Activated T-cell treated with anti-CD3 and anti-CD28 coated beads for 24 hours (primary cell): ENCODE results near the gene CALN1.
"Not testable (repeated sequence)": the region's sequence is repeated elsewhere in the genome, so short reads cannot be mapped to it uniquely, and the experiment has no call there.

Experiments used
- DNase-seq: peaks from one replicate; pipeline ENCODE4 v3.0.0-alpha.2; 2020; ENCODE audit warnings: low read depth

Gene CALN1

DNA sequence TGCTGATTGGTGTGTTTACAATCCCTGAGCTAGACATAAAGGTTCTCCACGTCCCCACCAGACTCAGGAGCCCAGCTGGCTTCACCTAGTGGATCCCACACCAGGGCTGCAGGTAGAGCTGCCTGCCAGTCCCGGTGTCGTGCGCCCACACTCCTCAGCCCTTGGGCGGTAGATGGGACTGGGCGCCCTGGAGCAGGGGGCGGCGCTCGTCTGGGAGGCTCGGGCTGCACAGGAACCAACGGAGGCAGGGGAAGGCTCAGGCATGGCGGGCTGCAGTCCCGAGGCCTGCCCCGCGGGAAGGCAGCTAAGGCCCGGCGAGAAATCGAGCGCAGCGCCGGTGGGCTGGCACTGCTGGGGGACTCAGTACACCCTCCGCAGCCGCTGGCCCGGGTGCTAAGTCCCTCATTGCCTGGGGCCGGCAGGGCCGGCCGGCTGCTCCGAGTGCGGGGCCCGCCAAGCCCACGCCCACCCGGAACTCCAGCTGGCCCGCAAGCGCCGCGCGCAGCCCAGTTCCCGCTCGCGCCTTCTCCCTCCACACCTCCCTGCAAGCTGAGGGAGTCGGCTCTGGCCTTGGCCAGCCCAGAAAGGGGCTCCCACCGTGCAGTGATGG lies 674.1 kb downstream of the CALN1 start:
- not testable (repeated sequence) for DNase-seq

DNA sequence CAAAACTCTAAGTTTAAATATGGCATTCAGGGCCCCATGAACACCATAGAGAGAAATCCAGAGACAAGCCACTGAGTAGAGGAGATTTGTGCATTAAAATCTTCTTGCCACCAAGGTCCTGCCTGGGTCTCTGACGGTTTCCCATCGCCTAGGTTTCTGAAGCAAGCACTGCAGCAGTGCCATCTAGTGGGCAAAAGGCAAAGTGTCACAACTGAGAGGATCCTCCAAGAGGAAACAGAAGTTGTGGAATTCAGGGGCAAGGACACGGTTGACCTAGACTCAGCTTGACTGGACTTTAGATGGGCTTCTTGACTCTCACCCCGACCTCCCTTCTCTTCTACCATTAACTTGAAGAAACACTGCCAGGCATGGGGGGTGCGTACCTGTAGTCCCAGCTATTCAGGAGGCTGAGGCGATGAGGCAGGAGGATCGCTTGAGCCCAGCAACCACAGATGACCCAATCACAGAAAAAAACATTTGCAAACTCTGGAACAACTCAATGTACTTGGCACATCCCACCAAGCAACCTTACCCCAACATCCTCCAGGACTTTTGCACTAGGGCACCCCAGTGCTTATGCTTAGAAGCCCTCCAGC lies 676.1 kb downstream of the CALN1 start:
- DNase-seq, result peak; percentile 28

DNA sequence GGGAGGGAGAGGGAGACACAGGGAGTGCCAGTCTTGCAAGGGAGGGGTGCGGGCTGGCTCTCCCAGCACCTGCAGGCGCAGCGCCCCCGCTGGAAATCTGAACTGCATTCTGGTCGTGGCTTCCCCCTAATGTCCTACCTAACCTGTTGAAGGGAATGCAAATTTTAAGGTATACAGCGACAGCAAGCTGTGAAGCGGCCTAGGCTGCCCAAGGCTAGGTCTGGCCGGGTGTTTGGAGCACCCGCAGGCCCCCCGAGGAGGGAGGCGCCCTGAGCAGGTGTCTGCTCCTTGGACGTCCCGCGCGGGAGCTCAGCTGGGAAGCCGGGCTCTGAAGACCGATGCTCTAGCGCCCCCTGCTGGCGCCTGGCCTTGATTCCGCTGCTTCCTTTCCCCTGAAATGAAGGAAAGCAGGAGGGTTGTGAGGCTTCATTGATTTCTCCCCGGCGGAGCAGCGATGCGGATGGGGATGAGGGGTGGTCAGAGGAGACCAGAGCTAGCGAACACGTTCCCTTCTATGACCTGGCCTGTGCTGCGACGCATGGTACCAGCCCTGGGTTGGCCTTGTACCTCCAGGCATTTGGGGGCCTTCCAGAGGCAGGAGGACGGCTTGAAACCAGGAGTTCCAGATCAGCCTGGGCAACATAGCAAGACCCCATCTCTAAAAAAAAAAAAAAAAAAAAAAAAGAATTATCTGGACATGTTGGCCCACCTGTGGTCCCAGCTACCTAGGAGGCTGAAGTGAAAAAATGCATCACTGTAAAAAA lies 678.8 kb downstream of the CALN1 start:
- DNase-seq, result peak; percentile 52

DNA sequence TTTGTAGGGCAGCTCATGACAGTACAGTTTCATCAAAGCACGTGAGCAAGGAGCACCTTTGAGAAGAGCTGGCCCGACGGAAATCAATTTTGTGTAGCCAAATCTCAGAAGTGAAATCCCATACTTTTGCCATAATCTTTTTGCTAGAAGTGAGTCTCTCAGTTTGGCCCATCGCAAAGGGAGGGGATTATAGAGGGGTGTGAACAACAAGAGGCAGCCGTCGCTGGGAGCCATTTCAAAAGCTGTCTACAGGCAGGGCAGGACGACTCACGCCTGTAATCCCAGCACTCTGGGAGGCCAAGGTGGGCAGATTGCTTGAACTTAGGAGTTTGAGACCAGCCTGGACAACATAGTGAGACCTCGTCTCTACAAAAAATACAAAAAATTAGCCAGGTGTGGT lies 680.4 kb downstream of the CALN1 start:
- DNase-seq, result no peak
